WTC11 (cell line): ENCODE measurements around the gene NRXN3. TPM values are rescaled to one million over a fixed set of nuclear protein-coding genes. Genes with fewer than 3 reads are reported as not detected.

Source experiments
- ATAC-seq: fragments of 200-7000 bp; cut with Tn5 transposase; 2 replicates; pipeline ENCODE4 v1.10.0; 2021; ENCODE audit warnings: mild to moderate bottlenecking, moderate library complexity
- CTCF ChIA-PET: fragments of 300-600 bp; sonication (Branson Sonifier 250); formaldehyde crosslinking; loops from one replicate; lab custom pipeline; 2021; ENCODE audit warnings: antibody characterized with exemption; lab: Charles Lee
- POLR2A ChIA-PET: fragments of 350-600 bp; sonication (Branson Sonifier 250); formaldehyde crosslinking; loops from one replicate; lab custom pipeline; 2021; ENCODE audit warnings: antibody characterized with exemption; lab: Charles Lee
- DNase-seq: peaks from one replicate; pipeline ENCODE4 v3.0.0; 2021; ENCODE audit warnings: low spot score
- H3K27ac Mint-ChIP-seq: 2 replicates; pipeline ENCODE4 v1.8.0; 2021; ENCODE audit warnings: mixed read lengths
- H3K27me3 Mint-ChIP-seq: 2 replicates; pipeline ENCODE4 v1.8.0; 2021; ENCODE audit warnings: low read depth, mild to moderate bottlenecking, moderate library complexity, mixed read lengths
- H3K36me3 Mint-ChIP-seq: 2 replicates; pipeline ENCODE4 v1.8.0; 2021; ENCODE audit warnings: mixed read lengths
- H3K4me1 Mint-ChIP-seq: 2 replicates; pipeline ENCODE4 v1.8.0; 2022; ENCODE audit warnings: mixed read lengths
- H3K4me3 Mint-ChIP-seq: 2 replicates; pipeline ENCODE4 v1.8.0; 2021; ENCODE audit warnings: mild to moderate bottlenecking, moderate library complexity, mixed read lengths
- H3K9me3 Mint-ChIP-seq: 2 replicates; pipeline ENCODE4 v1.8.0; 2021; ENCODE audit warnings: mixed read lengths
- AR ChIP-seq: fragments of 250-450 bp; sonication (Bioruptor Pico); IDR thresholded peaks from 2 replicates; pipeline ENCODE4 v1.9.0; 2021; ENCODE audit warnings: mild to moderate bottlenecking
- ATF1 ChIP-seq: sonication (generic); formaldehyde crosslinking; IDR thresholded peaks from 2 replicates; pipeline ENCODE4 v1.8.1; 2023; ENCODE audit warnings: mild to moderate bottlenecking, moderate library complexity, missing genetic modification reagents
- ELF4 ChIP-seq: sonication (generic); formaldehyde crosslinking; IDR thresholded peaks from 2 replicates; pipeline ENCODE4 v1.8.1; 2022; ENCODE audit warnings: low read depth, mild to moderate bottlenecking, moderate library complexity, missing genetic modification reagents
- EMX1 ChIP-seq: fragments of 250-450 bp; sonication (Bioruptor Pico); IDR thresholded peaks from 2 replicates; pipeline ENCODE4 v1.8.0; 2021; ENCODE audit warnings: mild to moderate bottlenecking
- FOXK1 ChIP-seq: sonication (generic); formaldehyde crosslinking; IDR thresholded peaks from 2 replicates; pipeline ENCODE4 v1.8.0; 2022; ENCODE audit warnings: mild to moderate bottlenecking, moderate library complexity, missing genetic modification reagents
- HMGA2 ChIP-seq: fragments of 250-450 bp; sonication (Bioruptor Pico); IDR thresholded peaks from 2 replicates; pipeline ENCODE4 v1.4.0; 2021; ENCODE audit warnings: mild to moderate bottlenecking, moderate library complexity
- IRF2 ChIP-seq: sonication (generic); formaldehyde crosslinking; IDR thresholded peaks from 2 replicates; pipeline ENCODE4 v1.8.0; 2022; ENCODE audit warnings: low read depth, missing genetic modification reagents, borderline replicate concordance
- MXD4 ChIP-seq: fragments of 250-450 bp; sonication (Bioruptor Pico); IDR thresholded peaks from 2 replicates; pipeline ENCODE4 v1.8.0; 2021; ENCODE audit warnings: mild to moderate bottlenecking, moderate library complexity, borderline replicate concordance
- MYBL2 ChIP-seq: sonication (generic); formaldehyde crosslinking; IDR thresholded peaks from 2 replicates; pipeline ENCODE4 v1.8.1; 2023; ENCODE audit warnings: mild to moderate bottlenecking, moderate library complexity, missing genetic modification reagents
- NFYB ChIP-seq: sonication (generic); formaldehyde crosslinking; conservative IDR thresholded peaks from 2 replicates; pipeline ENCODE4 v1.8.0; 2022; ENCODE audit warnings: low read depth, missing genetic modification reagents
- PRRX2 ChIP-seq: fragments of 250-450 bp; sonication (Bioruptor Pico); IDR thresholded peaks from 2 replicates; pipeline ENCODE4 v1.8.0; 2021; ENCODE audit warnings: mild to moderate bottlenecking
- SMAD3 ChIP-seq: sonication (generic); formaldehyde crosslinking; IDR thresholded peaks from 2 replicates; pipeline ENCODE4 v1.8.0; 2022; ENCODE audit warnings: missing genetic modification reagents, mild to moderate bottlenecking, borderline replicate concordance
- TCF7 ChIP-seq: sonication (generic); formaldehyde crosslinking; IDR thresholded peaks from 2 replicates; pipeline ENCODE4 v1.8.0; 2022; ENCODE audit warnings: mild to moderate bottlenecking, low read depth, missing genetic modification reagents, moderate library complexity
- TEAD4 ChIP-seq: sonication (generic); formaldehyde crosslinking; IDR thresholded peaks from 2 replicates; pipeline ENCODE4 v1.8.0; 2022; ENCODE audit warnings: mild to moderate bottlenecking, missing genetic modification reagents
- USF1 ChIP-seq: sonication (generic); formaldehyde crosslinking; IDR thresholded peaks from 2 replicates; pipeline ENCODE4 v1.8.0; 2022; ENCODE audit warnings: mild to moderate bottlenecking, missing genetic modification reagents
- ZBTB21 ChIP-seq: sonication (generic); formaldehyde crosslinking; IDR thresholded peaks from 2 replicates; pipeline ENCODE4 v1.8.1; 2023; ENCODE audit warnings: mild to moderate bottlenecking, missing genetic modification reagents, borderline replicate concordance
- ZMAT4 ChIP-seq: fragments of 250-450 bp; sonication (Bioruptor Pico); IDR thresholded peaks from 2 replicates; pipeline ENCODE4 v1.9.0; 2021; ENCODE audit warnings: mild to moderate bottlenecking
- ZNF232 ChIP-seq: sonication (generic); formaldehyde crosslinking; IDR thresholded peaks from 2 replicates; pipeline ENCODE4 v1.8.0; 2022; ENCODE audit warnings: mild to moderate bottlenecking, missing genetic modification reagents
- ZNF416 ChIP-seq: fragments of 250-450 bp; sonication (Bioruptor Pico); IDR thresholded peaks from 2 replicates; pipeline ENCODE4 v1.9.0; 2021; ENCODE audit warnings: mild to moderate bottlenecking, inconsistent platforms
- total RNA-seq: library from RNA; stranded (reverse); gene quantifications from 3 replicates; pipeline ENCODE4 v1.2.3, GENCODE V29; 2021
- TF ChIP-seq, protein P1 (sequence below): fragments of 250-450 bp; sonication (Bioruptor Pico); IDR thresholded peaks from 2 replicates; pipeline ENCODE4 v1.8.0; 2021; ENCODE audit warnings: mild to moderate bottlenecking
- TF ChIP-seq, protein P2 (sequence below): sonication (generic); formaldehyde crosslinking; IDR thresholded peaks from 2 replicates; pipeline ENCODE4 v1.8.1; 2022; ENCODE audit warnings: low read depth, missing genetic modification reagents, borderline replicate concordance
- TF ChIP-seq, protein P3 (sequence below): sonication (generic); formaldehyde crosslinking; IDR thresholded peaks from 2 replicates; pipeline ENCODE4 v1.8.0; 2023; ENCODE audit warnings: mild to moderate bottlenecking, missing genetic modification reagents

Gene NRXN3
- total RNA-seq, 1 experiment from 2014 or later, result 3.0 TPM

DNA sequence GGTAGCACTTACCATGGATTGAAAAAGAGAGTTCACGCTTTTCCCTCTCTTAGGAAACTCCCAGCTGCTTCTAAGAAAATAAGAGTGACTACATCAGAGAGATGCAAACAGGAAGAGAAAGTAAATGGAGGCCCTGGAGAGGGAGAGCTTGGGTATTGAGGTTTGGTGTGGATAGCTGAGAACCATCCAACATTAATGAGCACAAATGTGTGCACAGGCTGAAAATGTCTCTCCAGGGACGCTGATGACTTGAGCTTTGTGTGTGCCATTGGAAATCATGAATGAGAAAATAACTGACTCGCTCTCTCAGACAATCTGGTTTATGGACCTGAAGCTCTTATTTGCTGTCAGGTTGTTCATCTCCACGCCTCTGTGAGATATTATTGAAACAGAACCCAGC lies 318.8 kb downstream of the NRXN3 start (continued):
- TF ChIP-seq, protein P1, sequence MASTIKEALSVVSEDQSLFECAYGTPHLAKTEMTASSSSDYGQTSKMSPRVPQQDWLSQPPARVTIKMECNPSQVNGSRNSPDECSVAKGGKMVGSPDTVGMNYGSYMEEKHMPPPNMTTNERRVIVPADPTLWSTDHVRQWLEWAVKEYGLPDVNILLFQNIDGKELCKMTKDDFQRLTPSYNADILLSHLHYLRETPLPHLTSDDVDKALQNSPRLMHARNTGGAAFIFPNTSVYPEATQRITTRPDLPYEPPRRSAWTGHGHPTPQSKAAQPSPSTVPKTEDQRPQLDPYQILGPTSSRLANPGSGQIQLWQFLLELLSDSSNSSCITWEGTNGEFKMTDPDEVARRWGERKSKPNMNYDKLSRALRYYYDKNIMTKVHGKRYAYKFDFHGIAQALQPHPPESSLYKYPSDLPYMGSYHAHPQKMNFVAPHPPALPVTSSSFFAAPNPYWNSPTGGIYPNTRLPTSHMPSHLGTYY (CRISPR knock-in tag), result no peak
- TF ChIP-seq, protein P2, sequence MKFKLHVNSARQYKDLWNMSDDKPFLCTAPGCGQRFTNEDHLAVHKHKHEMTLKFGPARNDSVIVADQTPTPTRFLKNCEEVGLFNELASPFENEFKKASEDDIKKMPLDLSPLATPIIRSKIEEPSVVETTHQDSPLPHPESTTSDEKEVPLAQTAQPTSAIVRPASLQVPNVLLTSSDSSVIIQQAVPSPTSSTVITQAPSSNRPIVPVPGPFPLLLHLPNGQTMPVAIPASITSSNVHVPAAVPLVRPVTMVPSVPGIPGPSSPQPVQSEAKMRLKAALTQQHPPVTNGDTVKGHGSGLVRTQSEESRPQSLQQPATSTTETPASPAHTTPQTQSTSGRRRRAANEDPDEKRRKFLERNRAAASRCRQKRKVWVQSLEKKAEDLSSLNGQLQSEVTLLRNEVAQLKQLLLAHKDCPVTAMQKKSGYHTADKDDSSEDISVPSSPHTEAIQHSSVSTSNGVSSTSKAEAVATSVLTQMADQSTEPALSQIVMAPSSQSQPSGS (CRISPR knock-in tag), result no peak

- ATAC-seq (no peak), DNase-seq (no peak)
- H3K27me3 Mint-ChIP-seq, result no peaks in the 10 kb centered on the region
- H3K36me3 Mint-ChIP-seq, result no peaks in the 10 kb centered on the region
- no peak overlapping the region for H3K27ac Mint-ChIP-seq
- no peaks in the 10 kb centered on the region for H3K9me3 Mint-ChIP-seq
- ChIA-PET CTCF (interaction anchor here (1.1 kb wide), 1 partner anchor 75 kb away, joined by 5 read pairs; no protein-coding TSS in a partner anchor), POLR2A (no interaction called here)
- peaks cover 6% of the 10 kb centered on the region for H3K4me1 Mint-ChIP-seq
- TF ChIP-seq ELF4 (CRISPR knock-in tag), result no peak
- no peak for TF ChIP-seq NFYB (CRISPR knock-in tag)
- TF ChIP-seq TEAD4 (CRISPR knock-in tag), result no peak
- no peak for TF ChIP-seq FOXK1
- TF ChIP-seq ZBTB21 (CRISPR knock-in tag), result no peak
- TF ChIP-seq ZNF416 (CRISPR knock-in tag), result no peak
- TF ChIP-seq MXD4 (CRISPR knock-in tag), result no peak
- TF ChIP-seq ZMAT4 (CRISPR knock-in tag), result no peak
- no peak overlapping the region for H3K4me3 Mint-ChIP-seq
These were observed 320.9 kb downstream of the NRXN3 start for GRCh38 chr14:78491048-78491447.

- H3K27me3 Mint-ChIP-seq, result no peaks in the 10 kb centered on the region
- H3K4me1 Mint-ChIP-seq, result no peaks in the 10 kb centered on the region
- ChIA-PET CTCF (no interaction called here), POLR2A (no interaction called here)
- H3K9me3 Mint-ChIP-seq, result peaks cover 9% of the 10 kb centered on the region
- no peaks in the 10 kb centered on the region for H3K36me3 Mint-ChIP-seq
- no peak overlapping the region for H3K27ac Mint-ChIP-seq
- no peak for ATAC-seq
- DNase-seq, result no peak
- no peak overlapping the region for H3K4me3 Mint-ChIP-seq
- TF ChIP-seq SMAD3 (no peak), USF1 (CRISPR knock-in tag) (no peak), IRF2 (CRISPR knock-in tag) (no peak), PRRX2 (CRISPR knock-in tag) (no peak), ZMAT4 (CRISPR knock-in tag) (no peak), ATF1 (CRISPR knock-in tag) (no peak), AR (CRISPR knock-in tag) (no peak), EMX1 (no peak), TCF7 (CRISPR knock-in tag) (no peak), MYBL2 (no peak), ZNF232 (CRISPR knock-in tag) (no peak), HMGA2 (CRISPR knock-in tag) (no peak), MXD4 (CRISPR knock-in tag) (no peak), ZNF416 (CRISPR knock-in tag) (no peak)
- TF ChIP-seq, protein P3, sequence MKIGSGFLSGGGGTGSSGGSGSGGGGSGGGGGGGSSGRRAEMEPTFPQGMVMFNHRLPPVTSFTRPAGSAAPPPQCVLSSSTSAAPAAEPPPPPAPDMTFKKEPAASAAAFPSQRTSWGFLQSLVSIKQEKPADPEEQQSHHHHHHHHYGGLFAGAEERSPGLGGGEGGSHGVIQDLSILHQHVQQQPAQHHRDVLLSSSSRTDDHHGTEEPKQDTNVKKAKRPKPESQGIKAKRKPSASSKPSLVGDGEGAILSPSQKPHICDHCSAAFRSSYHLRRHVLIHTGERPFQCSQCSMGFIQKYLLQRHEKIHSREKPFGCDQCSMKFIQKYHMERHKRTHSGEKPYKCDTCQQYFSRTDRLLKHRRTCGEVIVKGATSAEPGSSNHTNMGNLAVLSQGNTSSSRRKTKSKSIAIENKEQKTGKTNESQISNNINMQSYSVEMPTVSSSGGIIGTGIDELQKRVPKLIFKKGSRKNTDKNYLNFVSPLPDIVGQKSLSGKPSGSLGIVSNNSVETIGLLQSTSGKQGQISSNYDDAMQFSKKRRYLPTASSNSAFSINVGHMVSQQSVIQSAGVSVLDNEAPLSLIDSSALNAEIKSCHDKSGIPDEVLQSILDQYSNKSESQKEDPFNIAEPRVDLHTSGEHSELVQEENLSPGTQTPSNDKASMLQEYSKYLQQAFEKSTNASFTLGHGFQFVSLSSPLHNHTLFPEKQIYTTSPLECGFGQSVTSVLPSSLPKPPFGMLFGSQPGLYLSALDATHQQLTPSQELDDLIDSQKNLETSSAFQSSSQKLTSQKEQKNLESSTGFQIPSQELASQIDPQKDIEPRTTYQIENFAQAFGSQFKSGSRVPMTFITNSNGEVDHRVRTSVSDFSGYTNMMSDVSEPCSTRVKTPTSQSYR (CRISPR knock-in tag), result no peak
These were observed 328.0 kb downstream of the NRXN3 start for GRCh38 chr14:78498062-78498595.
